AG09319 (cell line): ENCODE measurements around the gene HDHD3.
"Not testable (repeated sequence)": the region's sequence is repeated elsewhere in the genome, so short reads cannot be mapped to it uniquely, and the experiment has no call there.

ENCODE experiments used
- DNase-seq: peaks from one replicate; pipeline ENCODE4 v3.0.0-alpha.2; 2010; ENCODE audit warnings: low read depth; ENCODE audit errors: extremely low read depth
- TF ChIP-seq, protein P1 (sequence below): IDR thresholded peaks from 2 replicates; pipeline ENCODE4 v1.5.1; 2011; ENCODE audit warnings: low read depth, mild to moderate bottlenecking, inconsistent platforms, low read length, moderate library complexity

The HDHD3 gene

DNA sequence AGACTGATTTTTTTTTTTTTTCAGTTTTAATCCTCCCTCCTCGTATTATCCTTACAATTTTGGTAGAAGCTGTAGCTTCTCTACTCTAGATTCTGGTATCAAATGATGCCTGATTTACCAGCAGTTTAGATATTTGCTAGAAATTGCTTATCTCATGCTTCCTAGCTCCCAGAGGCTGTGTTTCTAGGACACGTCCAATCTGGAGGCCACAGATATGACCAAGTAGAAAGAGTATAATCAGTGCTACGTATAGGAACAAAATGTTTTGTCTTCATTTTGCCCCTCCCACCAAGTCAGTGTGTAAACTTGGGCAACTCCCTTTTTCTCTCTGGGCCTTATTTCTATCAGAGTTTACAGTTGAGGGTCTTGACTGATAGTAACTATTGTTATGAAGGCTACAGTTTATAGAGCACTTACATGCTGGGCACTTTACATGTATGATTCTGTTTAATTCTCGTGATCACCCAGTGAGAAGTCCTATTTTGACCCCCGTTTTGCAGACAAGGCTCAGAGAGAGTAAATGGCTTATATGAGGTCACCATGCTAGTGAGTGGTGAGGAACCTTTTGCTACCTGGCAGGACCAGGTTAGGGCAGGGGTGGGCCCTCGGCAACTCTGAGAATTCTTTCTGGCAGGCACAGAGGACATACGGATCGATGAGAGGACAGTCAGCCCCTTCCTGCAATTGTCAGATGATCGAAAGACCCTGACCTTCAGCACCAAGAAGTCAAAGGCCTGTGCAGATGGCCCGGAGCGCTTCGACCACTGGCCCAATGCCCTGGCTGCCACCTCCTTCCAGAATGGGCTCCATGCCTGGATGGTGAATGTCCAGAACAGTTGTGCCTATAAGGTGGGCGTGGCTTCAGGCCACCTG is 7.6 kb downstream of the HDHD3 start:
- TF ChIP-seq, protein P1, sequence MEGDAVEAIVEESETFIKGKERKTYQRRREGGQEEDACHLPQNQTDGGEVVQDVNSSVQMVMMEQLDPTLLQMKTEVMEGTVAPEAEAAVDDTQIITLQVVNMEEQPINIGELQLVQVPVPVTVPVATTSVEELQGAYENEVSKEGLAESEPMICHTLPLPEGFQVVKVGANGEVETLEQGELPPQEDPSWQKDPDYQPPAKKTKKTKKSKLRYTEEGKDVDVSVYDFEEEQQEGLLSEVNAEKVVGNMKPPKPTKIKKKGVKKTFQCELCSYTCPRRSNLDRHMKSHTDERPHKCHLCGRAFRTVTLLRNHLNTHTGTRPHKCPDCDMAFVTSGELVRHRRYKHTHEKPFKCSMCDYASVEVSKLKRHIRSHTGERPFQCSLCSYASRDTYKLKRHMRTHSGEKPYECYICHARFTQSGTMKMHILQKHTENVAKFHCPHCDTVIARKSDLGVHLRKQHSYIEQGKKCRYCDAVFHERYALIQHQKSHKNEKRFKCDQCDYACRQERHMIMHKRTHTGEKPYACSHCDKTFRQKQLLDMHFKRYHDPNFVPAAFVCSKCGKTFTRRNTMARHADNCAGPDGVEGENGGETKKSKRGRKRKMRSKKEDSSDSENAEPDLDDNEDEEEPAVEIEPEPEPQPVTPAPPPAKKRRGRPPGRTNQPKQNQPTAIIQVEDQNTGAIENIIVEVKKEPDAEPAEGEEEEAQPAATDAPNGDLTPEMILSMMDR, result no peak

DNA sequence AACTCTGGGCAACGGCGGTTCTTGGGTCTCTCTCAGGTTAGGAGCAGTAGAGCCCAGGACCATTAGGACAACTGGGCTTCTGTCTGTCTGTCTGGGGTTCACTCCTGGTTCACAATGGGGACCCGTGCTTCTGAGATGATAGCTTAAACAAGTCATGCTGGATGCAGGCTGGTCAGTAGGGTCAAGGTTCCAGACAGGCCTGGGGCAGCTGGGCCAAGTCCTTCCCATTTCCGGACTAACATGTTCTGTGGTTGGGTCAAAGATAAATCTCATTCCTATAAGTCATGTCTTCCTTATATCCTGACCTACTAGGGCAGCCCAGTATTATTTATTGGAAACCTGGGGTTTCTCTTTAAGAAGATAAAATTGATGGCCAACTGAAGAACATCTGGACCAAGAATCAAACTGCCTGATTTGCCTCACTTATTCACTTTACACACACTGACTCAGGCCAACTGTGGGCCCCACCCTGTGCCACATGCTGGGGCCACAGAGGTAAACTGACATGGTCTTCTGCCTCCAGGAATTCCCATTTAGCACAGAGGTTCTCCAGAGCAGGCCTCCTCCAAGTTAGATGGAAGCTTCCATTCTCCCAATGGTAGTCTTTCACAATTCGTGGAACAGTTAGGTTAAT is 8.3 kb downstream of the HDHD3 start:
- TF ChIP-seq, protein P1, result no peak
- no peak for DNase-seq

More for the DNA sequence above, 7.6 kb downstream of the HDHD3 start:
- DNase-seq, result no peak

DNA sequence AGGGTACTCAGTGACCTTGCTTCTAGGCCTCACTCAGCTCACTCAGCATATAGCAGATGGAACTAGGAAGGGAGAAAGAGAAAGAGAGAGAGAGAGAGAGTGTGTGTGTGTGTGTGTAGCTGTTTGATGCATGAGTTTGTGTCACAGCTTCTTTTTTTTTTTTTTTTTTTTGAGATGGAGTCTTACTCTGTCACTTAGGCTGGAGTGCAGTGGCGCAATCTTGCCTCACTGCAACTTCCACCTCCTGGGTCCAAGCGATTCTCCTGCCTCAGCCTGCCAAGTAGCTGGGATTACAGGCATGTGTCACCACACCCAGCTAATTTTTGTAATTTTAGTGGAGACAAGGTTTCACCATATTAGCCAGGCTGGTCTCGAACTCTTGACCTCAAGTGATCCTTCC is 11.1 kb downstream of the HDHD3 start:
- DNase-seq, result not testable (repeated sequence)

DNA sequence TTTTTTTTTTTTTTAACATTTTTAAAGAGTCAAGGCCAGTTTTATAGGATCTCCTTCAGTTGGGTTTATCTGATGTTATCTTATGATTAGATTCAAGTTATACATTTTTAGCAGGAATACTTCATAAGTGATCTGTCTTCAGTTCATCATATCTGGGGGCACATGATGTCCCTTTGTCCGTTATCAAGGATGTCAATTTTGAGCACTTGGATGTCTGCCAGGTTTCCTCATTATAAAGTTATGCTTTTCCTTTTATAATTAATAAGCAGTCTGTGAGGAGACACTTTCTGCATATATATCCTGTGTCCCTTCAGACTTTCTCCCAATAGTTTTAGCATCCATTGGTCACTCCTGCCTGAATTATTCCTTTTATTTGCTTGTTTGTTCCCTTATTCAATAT is 11.8 kb downstream of the HDHD3 start:
- no peak for DNase-seq
- TF ChIP-seq, protein P1, result no peak

DNA sequence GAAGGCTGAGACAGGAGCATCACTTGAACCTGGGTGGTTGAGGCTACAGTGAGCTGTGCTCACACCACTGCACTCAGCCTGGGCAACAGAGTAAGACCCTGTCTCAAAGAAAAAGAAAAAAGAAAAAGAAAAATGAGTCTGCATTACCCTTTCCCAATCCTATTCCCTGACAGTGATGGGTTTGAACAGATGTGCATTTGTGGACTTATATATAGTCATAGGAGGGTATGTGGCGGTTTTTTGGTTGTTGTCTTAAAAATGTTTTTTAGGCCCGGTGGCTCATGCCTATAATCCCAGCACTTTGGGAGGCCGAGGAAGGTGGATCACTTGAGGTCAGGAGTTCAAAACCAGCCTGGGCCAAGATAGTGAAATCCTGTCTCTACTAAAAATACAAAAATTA is 13.4 kb downstream of the HDHD3 start:
- TF ChIP-seq, protein P1, result no peak
- DNase-seq, result no peak

DNA sequence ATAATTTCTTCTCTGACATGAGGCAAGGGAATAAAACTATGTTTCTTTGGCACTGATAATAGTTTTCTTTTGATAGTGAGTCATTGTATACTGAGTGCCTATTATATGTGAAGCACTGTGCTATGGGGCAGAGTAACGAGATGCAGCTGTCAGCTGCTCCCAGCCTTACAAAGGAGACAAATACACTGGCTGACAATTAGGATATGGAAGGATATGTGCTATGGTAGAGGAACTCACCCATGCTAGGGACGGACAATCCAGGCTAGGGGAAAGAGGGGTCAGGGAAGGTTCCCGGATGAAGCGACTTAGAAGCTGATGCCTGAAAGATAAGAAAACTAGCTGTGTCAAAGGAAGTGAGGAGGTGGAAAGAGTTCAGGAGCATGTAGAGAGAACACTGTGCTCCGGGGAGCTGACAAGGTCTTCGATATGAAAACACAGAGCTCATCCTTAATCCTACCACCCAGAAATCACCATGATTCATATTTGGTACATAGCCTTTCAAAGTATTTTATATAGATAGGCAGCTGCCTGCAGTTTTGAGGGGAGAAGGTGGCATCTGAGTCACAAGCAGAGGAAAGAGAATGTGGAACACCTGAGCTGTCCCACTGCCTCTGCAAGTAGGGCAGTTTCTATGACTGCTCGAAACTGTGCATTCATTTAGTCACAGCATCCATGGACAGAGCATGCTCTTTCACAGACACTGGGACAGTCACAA is 15.3 kb downstream of the HDHD3 start:
- TF ChIP-seq, protein P1, result no peak
- DNase-seq, result peak; percentile 15

DNA sequence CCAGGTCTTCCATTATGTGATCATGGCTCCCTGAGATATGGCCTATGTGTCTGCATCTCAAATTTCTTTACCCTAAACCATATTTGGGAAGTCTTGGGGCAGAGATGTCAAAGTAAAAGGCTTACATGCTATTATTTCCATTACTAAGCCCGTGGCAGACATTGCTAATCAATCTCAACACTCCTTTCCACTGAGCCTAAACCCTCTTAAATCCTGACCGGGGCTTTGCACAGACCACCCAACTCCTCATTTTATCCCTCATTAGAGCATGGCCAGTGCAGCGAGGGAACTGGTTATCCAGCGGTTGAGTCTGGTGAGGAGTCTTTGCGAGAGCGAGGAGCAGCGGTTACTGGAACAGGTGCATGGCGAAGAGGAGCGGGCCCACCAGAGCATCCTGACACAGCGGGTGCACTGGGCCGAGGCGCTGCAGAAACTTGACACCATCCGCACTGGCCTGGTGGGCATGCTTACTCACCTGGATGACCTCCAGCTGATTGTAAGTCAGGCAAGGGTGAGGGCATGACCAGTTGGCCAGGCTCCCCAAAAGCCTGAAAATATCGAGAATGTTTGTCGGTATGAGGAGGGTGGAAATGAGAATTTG is 16.4 kb downstream of the HDHD3 start:
- no peak for DNase-seq
- TF ChIP-seq, protein P1, result no peak
